ENCODE measurements around the gene GPR143.

The GPR143 gene

GRCh38 chrX:9717376-9717775 is 48.3 kb downstream of the GPR143 start:
- H3K36me3 ChIP-seq (replicated peaks; ENCODE audit: low read depth, low read length), result peaks cover 29% of the 10 kb centered on the region
- TF ChIP-seq EZH2phosphoT487 (IDR thresholded peaks at IDR 0.05; ENCODE audit: low read depth) (no peak), CTCF (IDR thresholded peaks at IDR 0.05; ENCODE audit: low read depth, low read length) (no peak)
- H3K4me1 ChIP-seq (ENCODE audit: low read length), result no peaks in the 10 kb centered on the region
- no peak overlapping the region for H2AFZ ChIP-seq (ENCODE audit: low read depth, low read length)
- no peak overlapping the region for H3K4me3 ChIP-seq (ENCODE audit: low read length)
- H3K4me2 ChIP-seq (ENCODE audit: low read length), result no peak overlapping the region
- H3K9ac ChIP-seq (ENCODE audit: low read length), result no peak overlapping the region
- H3K79me2 ChIP-seq (ENCODE audit: low read length), result no peaks in the 10 kb centered on the region
- H3K27ac ChIP-seq (ENCODE audit: low read length), result no peak overlapping the region
- H3K27me3 ChIP-seq (ENCODE audit: low read depth, low read length), result no peaks in the 10 kb centered on the region
- no peaks in the 10 kb centered on the region for H4K20me1 ChIP-seq (ENCODE audit: insufficient read depth, low read length)
- no peaks in the 10 kb centered on the region for H3K9me3 ChIP-seq (ENCODE audit: insufficient read depth, low read length)

GRCh38 chrX:9710332-9710731 is 55.3 kb downstream of the GPR143 start:
- Histone ChIP-seq H3K9ac (ENCODE audit: low read length) (no peak overlapping the region), H3K4me1 (ENCODE audit: low read length) (peaks cover 31% of the 10 kb centered on the region), H3K4me2 (ENCODE audit: low read length) (peak overlapping the region; percentile 27; the same call in 1 of the 2 replicates), H2AFZ (ENCODE audit: low read depth, low read length) (no peak overlapping the region), H3K79me2 (ENCODE audit: low read length) (no peaks in the 10 kb centered on the region), H4K20me1 (ENCODE audit: insufficient read depth, low read length) (no peaks in the 10 kb centered on the region), H3K9me3 (ENCODE audit: insufficient read depth, low read length) (no peaks in the 10 kb centered on the region), H3K27ac (ENCODE audit: low read length) (0 out of 2 replicates have a peak overlapping the region, but pooled peaks have one; percentile 25), H3K27me3 (ENCODE audit: low read depth, low read length) (no peaks in the 10 kb centered on the region), H3K4me3 (ENCODE audit: low read length) (no peak overlapping the region), H3K36me3 (replicated peaks; ENCODE audit: low read depth, low read length) (peaks cover 20% of the 10 kb centered on the region)
- no peak for TF ChIP-seq EZH2phosphoT487 (IDR thresholded peaks at IDR 0.05; ENCODE audit: low read depth)
- no peak for TF ChIP-seq CTCF (IDR thresholded peaks at IDR 0.05; ENCODE audit: low read depth, low read length)

GRCh38 chrX:9708923-9709553 is 56.6 kb downstream of the GPR143 start:
- Histone ChIP-seq H3K9me3 (ENCODE audit: insufficient read depth, low read length) (no peaks in the 10 kb centered on the region), H3K79me2 (ENCODE audit: low read length) (no peaks in the 10 kb centered on the region), H3K4me2 (ENCODE audit: low read length) (0 out of 2 replicates have a peak overlapping the region, but pooled peaks have one; percentile 22), H4K20me1 (ENCODE audit: insufficient read depth, low read length) (no peaks in the 10 kb centered on the region), H3K36me3 (replicated peaks; ENCODE audit: low read depth, low read length) (peaks cover 19% of the 10 kb centered on the region), H3K4me3 (ENCODE audit: low read length) (no peak overlapping the region), H3K4me1 (ENCODE audit: low read length) (peaks cover 34% of the 10 kb centered on the region), H3K27me3 (ENCODE audit: low read depth, low read length) (no peaks in the 10 kb centered on the region), H2AFZ (ENCODE audit: low read depth, low read length) (no peak overlapping the region), H3K27ac (ENCODE audit: low read length) (no peak overlapping the region), H3K9ac (ENCODE audit: low read length) (no peak overlapping the region)
- TF ChIP-seq EZH2phosphoT487 (IDR thresholded peaks at IDR 0.05; ENCODE audit: low read depth) (no peak), CTCF (IDR thresholded peaks at IDR 0.05; ENCODE audit: low read depth, low read length) (peak; percentile 69)

- no peaks in the 10 kb centered on the region for H3K27me3 ChIP-seq (ENCODE audit: low read depth, low read length)
- no peak overlapping the region for H3K9ac ChIP-seq (ENCODE audit: low read length)
- peaks cover 19% of the 10 kb centered on the region for H3K36me3 ChIP-seq (replicated peaks; ENCODE audit: low read depth, low read length)
- H3K27ac ChIP-seq (ENCODE audit: low read length), result no peak overlapping the region
- no peak overlapping the region for H3K4me2 ChIP-seq (ENCODE audit: low read length)
- no peaks in the 10 kb centered on the region for H3K79me2 ChIP-seq (ENCODE audit: low read length)
- H3K4me3 ChIP-seq (ENCODE audit: low read length), result no peak overlapping the region
- H4K20me1 ChIP-seq (ENCODE audit: insufficient read depth, low read length), result no peaks in the 10 kb centered on the region
- peaks cover 34% of the 10 kb centered on the region for H3K4me1 ChIP-seq (ENCODE audit: low read length)
- TF ChIP-seq EZH2phosphoT487 (IDR thresholded peaks at IDR 0.05; ENCODE audit: low read depth) (no peak), CTCF (IDR thresholded peaks at IDR 0.05; ENCODE audit: low read depth, low read length) (no peak)
- no peaks in the 10 kb centered on the region for H3K9me3 ChIP-seq (ENCODE audit: insufficient read depth, low read length)
- H2AFZ ChIP-seq (ENCODE audit: low read depth, low read length), result no peak overlapping the region
These were observed 57.6 kb downstream of the GPR143 start for GRCh38 chrX:9708086-9708485.
